ENCODE data around the gene AFF2.

Gene AFF2

GRCh38 chrX:148979786-148980185 lies 479.4 kb downstream of the AFF2 start:
- H3K4me3 ChIP-seq (ENCODE audit: low read depth, low read length) = no peak overlapping the region
- TF ChIP-seq CTCF (IDR thresholded peaks at IDR 0.05; ENCODE audit: low read depth, low read length) = no peak

DNA sequence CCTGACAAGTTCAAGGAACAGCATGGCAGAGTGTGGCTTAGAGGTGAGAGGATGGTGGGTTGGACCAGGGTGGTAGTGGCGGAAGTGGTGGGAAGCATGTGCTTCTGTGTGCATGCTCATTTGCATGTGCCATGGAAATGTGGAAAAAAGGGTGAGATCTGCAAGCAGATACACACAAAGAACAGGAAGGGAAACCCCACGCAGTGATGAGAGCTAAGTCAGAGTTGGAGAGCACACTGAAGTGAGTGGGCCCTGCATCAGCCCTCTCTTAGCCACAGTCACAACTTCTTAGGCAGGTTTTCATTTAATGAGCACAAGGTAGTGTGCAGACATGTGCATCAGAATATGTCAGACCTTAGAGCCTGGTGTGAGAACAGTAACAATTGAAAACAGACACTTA lies 483.8 kb downstream of the AFF2 start:
- no peak for TF ChIP-seq CTCF (IDR thresholded peaks at IDR 0.05; ENCODE audit: low read depth, low read length)

GRCh38 chrX:148991502-148991901 lies 491.1 kb downstream of the AFF2 start:
- H3K4me3 ChIP-seq (ENCODE audit: low read depth, low read length) = no peak overlapping the region
- TF ChIP-seq CTCF (IDR thresholded peaks at IDR 0.05; ENCODE audit: low read depth, low read length) = no peak

More for the DNA sequence above, 483.8 kb downstream of the AFF2 start:
- no peak overlapping the region for H3K4me3 ChIP-seq (ENCODE audit: low read depth, low read length)

GRCh38 chrX:148995661-148996060 lies 495.2 kb downstream of the AFF2 start:
- TF ChIP-seq CTCF (IDR thresholded peaks at IDR 0.05; ENCODE audit: low read depth, low read length) = no peak
- H3K4me3 ChIP-seq (ENCODE audit: low read depth, low read length) = no peak overlapping the region

DNA sequence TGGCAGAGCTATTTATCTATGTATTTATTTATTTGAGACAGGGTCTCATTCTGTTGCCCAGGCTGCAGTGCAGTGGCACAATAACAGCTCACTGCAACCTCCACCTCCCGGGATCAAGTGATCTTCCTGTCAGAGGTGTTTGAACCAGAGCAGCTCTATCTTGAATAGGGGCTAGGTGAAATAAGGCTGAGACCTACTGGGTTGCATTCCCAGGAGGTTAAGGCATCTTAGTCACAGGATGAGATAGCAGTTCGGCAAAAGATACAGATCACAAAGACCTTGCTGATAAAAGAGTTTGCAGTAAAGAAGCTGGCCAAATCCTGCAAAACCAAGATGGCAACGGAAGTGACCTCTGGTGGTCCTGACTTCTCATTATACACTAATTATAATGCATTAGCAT lies 501.9 kb downstream of the AFF2 start:
- no peak overlapping the region for H3K4me3 ChIP-seq (ENCODE audit: low read depth, low read length)
- TF ChIP-seq CTCF (IDR thresholded peaks at IDR 0.05; ENCODE audit: low read depth, low read length) = no peak

GRCh38 chrX:149003863-149004660 lies 503.6 kb downstream of the AFF2 start:
- TF ChIP-seq CTCF (IDR thresholded peaks at IDR 0.05; ENCODE audit: low read depth, low read length) = no peak
- no peak overlapping the region for H3K4me3 ChIP-seq (ENCODE audit: low read depth, low read length)

DNA sequence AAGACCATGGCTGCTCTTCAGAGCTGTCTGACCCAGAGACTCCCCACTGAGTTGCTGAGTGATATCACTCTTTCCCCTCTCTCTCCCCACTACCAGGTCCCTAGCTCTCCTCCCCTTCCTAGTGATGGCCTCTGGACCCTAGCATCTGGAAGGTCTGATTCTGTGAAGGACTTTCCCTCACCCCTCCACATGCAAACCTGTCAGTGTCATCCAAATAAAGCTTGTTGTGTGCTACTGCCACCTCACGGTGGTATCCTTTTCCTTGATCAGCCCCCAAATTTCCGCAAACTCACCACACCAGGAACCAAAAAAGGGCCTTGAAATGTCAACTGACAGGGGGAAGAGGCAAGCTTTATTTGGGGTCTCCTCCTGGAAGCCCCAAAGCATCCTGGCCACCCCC lies 504.5 kb downstream of the AFF2 start:
- TF ChIP-seq CTCF (IDR thresholded peaks at IDR 0.05; ENCODE audit: low read depth, low read length) = no peak

More for the DNA sequence above, 504.5 kb downstream of the AFF2 start:
- no peak overlapping the region for H3K4me3 ChIP-seq (ENCODE audit: low read depth, low read length)
